ENCODE data around the gene CHRDL1.

The CHRDL1 gene

DNA sequence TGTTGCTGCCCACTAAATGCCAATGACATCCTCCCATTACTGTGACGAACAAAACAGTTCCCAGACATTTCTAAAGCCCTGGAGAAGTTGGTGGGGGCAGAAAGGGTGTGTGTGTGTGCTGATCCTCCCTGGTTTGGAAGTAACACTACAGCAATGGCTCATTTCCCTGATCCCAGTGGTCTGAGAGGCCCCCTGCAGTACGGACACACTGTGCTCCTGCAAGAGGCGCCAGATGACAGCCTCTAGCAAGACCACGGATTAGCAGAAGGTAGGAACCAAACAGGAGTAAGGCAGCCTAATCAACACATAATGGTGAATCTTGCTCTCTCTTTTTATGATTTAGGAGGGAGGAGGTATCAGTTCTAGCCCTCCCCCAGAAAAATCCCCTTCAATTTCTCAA is 49.6 kb downstream of the CHRDL1 start:
- no peak for ATAC-seq
- TF ChIP-seq CSDC2 (CRISPR knock-in tag; IDR thresholded peaks at IDR 0.05) (no peak), PPARA (CRISPR knock-in tag; IDR thresholded peaks at IDR 0.05; ENCODE audit: borderline replicate concordance) (no peak), ZC3H10 (CRISPR knock-in tag; IDR thresholded peaks at IDR 0.05) (no peak), ESRRG (CRISPR knock-in tag; IDR thresholded peaks at IDR 0.05) (no peak), ZFP3 (CRISPR knock-in tag; IDR thresholded peaks at IDR 0.05) (no peak), ARNTL (CRISPR knock-in tag; IDR thresholded peaks at IDR 0.05; ENCODE audit: borderline replicate concordance, low read depth) (no peak), ISL1 (CRISPR knock-in tag; IDR thresholded peaks at IDR 0.05) (no peak), ZFP30 (CRISPR knock-in tag; IDR thresholded peaks at IDR 0.05) (no peak), ZNF70 (CRISPR knock-in tag; IDR thresholded peaks at IDR 0.05) (no peak), TCF4 (CRISPR knock-in tag; IDR thresholded peaks at IDR 0.05; ENCODE audit: borderline replicate concordance) (no peak), TOX (CRISPR knock-in tag; IDR thresholded peaks at IDR 0.05; ENCODE audit: borderline replicate concordance) (no peak), ZNF8 (CRISPR knock-in tag; IDR thresholded peaks at IDR 0.05) (no peak)
- TF ChIP-seq, protein P1, sequence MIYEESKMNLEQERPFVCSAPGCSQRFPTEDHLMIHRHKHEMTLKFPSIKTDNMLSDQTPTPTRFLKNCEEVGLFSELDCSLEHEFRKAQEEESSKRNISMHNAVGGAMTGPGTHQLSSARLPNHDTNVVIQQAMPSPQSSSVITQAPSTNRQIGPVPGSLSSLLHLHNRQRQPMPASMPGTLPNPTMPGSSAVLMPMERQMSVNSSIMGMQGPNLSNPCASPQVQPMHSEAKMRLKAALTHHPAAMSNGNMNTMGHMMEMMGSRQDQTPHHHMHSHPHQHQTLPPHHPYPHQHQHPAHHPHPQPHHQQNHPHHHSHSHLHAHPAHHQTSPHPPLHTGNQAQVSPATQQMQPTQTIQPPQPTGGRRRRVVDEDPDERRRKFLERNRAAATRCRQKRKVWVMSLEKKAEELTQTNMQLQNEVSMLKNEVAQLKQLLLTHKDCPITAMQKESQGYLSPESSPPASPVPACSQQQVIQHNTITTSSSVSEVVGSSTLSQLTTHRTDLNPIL (CRISPR knock-in tag; IDR thresholded peaks at IDR 0.05; ENCODE audit: low read depth) = no peak
- TF ChIP-seq, protein P2, sequence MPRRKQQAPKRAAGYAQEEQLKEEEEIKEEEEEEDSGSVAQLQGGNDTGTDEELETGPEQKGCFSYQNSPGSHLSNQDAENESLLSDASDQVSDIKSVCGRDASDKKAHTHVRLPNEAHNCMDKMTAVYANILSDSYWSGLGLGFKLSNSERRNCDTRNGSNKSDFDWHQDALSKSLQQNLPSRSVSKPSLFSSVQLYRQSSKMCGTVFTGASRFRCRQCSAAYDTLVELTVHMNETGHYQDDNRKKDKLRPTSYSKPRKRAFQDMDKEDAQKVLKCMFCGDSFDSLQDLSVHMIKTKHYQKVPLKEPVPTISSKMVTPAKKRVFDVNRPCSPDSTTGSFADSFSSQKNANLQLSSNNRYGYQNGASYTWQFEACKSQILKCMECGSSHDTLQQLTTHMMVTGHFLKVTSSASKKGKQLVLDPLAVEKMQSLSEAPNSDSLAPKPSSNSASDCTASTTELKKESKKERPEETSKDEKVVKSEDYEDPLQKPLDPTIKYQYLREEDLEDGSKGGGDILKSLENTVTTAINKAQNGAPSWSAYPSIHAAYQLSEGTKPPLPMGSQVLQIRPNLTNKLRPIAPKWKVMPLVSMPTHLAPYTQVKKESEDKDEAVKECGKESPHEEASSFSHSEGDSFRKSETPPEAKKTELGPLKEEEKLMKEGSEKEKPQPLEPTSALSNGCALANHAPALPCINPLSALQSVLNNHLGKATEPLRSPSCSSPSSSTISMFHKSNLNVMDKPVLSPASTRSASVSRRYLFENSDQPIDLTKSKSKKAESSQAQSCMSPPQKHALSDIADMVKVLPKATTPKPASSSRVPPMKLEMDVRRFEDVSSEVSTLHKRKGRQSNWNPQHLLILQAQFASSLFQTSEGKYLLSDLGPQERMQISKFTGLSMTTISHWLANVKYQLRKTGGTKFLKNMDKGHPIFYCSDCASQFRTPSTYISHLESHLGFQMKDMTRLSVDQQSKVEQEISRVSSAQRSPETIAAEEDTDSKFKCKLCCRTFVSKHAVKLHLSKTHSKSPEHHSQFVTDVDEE (CRISPR knock-in tag; IDR thresholded peaks at IDR 0.05) = no peak
- TF ChIP-seq, protein P3, sequence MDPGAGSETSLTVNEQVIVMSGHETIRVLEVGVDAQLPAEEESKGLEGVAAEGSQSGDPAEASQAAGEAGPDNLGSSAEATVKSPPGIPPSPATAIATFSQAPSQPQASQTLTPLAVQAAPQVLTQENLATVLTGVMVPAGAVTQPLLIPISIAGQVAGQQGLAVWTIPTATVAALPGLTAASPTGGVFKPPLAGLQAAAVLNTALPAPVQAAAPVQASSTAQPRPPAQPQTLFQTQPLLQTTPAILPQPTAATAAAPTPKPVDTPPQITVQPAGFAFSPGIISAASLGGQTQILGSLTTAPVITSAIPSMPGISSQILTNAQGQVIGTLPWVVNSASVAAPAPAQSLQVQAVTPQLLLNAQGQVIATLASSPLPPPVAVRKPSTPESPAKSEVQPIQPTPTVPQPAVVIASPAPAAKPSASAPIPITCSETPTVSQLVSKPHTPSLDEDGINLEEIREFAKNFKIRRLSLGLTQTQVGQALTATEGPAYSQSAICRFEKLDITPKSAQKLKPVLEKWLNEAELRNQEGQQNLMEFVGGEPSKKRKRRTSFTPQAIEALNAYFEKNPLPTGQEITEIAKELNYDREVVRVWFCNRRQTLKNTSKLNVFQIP (CRISPR knock-in tag; IDR thresholded peaks at IDR 0.05; ENCODE audit: borderline replicate concordance, low read depth) = no peak
- TF ChIP-seq, protein P4, sequence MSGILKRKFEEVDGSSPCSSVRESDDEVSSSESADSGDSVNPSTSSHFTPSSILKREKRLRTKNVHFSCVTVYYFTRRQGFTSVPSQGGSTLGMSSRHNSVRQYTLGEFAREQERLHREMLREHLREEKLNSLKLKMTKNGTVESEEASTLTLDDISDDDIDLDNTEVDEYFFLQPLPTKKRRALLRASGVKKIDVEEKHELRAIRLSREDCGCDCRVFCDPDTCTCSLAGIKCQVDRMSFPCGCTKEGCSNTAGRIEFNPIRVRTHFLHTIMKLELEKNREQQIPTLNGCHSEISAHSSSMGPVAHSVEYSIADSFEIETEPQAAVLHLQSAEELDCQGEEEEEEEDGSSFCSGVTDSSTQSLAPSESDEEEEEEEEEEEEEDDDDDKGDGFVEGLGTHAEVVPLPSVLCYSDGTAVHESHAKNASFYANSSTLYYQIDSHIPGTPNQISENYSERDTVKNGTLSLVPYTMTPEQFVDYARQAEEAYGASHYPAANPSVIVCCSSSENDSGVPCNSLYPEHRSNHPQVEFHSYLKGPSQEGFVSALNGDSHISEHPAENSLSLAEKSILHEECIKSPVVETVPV (CRISPR knock-in tag; IDR thresholded peaks at IDR 0.05) = no peak

DNA sequence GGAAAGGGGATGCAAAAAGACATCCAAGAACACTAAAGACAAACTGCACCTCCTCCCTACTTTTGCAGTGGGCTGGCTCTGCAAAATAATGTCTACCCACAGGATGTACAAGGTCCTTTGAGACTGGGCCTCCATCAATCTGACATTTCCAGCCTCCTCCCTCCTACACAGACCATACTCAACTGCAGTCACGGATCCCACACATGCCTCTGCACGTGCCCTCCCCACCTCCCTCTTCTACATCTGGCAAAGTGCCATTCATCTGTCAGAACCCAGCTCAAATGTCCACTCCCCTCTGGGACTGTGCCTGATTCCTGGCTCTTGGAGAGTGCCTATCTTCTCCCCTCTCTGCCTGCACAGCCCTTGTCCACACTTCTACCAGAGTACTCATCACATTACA is 50.3 kb downstream of the CHRDL1 start:
- ATAC-seq = no peak
- TF ChIP-seq BACH2 (CRISPR knock-in tag; IDR thresholded peaks at IDR 0.05; ENCODE audit: borderline replicate concordance) (no peak), RARB (CRISPR knock-in tag; IDR thresholded peaks at IDR 0.05) (no peak), ZNF8 (CRISPR knock-in tag; IDR thresholded peaks at IDR 0.05) (no peak), GLIS3 (CRISPR knock-in tag; IDR thresholded peaks at IDR 0.05) (no peak), ZNF70 (CRISPR knock-in tag; IDR thresholded peaks at IDR 0.05) (no peak), OSR1 (CRISPR knock-in tag; IDR thresholded peaks at IDR 0.05) (no peak), CSDC2 (CRISPR knock-in tag; IDR thresholded peaks at IDR 0.05) (no peak), TOX (CRISPR knock-in tag; IDR thresholded peaks at IDR 0.05; ENCODE audit: borderline replicate concordance) (no peak)

DNA sequence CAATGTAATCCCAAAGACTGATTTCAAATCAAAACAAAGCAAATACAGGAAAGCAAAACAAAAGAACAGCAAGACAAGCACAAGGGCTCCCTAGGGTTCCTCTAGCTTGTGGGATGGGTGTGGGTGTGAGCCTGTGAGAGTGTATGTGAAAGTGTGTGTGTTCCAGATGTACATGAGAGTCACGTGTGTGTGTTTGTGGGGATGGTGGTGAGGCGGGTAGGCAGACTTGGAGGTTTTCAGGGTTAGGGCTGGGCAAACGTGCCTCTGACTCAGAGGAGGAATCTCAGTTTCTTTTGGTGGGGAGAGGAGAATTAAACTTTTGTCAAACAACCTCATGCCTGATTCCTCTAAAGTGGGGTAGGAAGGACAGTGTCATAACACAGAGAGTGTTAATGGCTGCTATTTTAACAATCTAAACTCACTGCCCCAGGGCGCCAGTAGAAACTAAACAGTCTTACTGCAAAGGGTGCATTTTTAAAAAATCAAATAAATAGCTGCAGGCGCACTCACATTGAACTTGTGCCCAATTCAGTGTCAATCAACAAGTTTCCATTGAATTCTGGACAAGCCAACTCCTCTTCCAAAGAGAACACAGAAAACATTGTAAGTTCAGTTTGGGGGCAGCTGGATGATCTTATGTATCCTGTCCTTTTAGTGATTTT is 51.8 kb downstream of the CHRDL1 start:
- TF ChIP-seq ZNF70 (CRISPR knock-in tag; IDR thresholded peaks at IDR 0.05) (no peak), ZC3H10 (CRISPR knock-in tag; IDR thresholded peaks at IDR 0.05) (no peak), GLIS3 (CRISPR knock-in tag; IDR thresholded peaks at IDR 0.05) (no peak), ZNF565 (CRISPR knock-in tag; conservative IDR thresholded peaks at IDR 0.05; ENCODE audit: low read depth) (no peak), SNAI2 (CRISPR knock-in tag; IDR thresholded peaks at IDR 0.05) (no peak), ZFP30 (CRISPR knock-in tag; IDR thresholded peaks at IDR 0.05) (no peak), ARNTL (CRISPR knock-in tag; IDR thresholded peaks at IDR 0.05; ENCODE audit: borderline replicate concordance, low read depth) (no peak)
- TF ChIP-seq, protein P4 (CRISPR knock-in tag; IDR thresholded peaks at IDR 0.05) = no peak
- TF ChIP-seq, protein P5, sequence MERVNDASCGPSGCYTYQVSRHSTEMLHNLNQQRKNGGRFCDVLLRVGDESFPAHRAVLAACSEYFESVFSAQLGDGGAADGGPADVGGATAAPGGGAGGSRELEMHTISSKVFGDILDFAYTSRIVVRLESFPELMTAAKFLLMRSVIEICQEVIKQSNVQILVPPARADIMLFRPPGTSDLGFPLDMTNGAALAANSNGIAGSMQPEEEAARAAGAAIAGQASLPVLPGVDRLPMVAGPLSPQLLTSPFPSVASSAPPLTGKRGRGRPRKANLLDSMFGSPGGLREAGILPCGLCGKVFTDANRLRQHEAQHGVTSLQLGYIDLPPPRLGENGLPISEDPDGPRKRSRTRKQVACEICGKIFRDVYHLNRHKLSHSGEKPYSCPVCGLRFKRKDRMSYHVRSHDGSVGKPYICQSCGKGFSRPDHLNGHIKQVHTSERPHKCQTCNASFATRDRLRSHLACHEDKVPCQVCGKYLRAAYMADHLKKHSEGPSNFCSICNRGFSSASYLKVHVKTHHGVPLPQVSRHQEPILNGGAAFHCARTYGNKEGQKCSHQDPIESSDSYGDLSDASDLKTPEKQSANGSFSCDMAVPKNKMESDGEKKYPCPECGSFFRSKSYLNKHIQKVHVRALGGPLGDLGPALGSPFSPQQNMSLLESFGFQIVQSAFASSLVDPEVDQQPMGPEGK (CRISPR knock-in tag; IDR thresholded peaks at IDR 0.05; ENCODE audit: borderline replicate concordance) = no peak
- TF ChIP-seq, protein P3 (CRISPR knock-in tag; IDR thresholded peaks at IDR 0.05; ENCODE audit: borderline replicate concordance, low read depth) = no peak
- ATAC-seq = no peak
